ENCODE measurements around the gene SAMD1. TPM values are rescaled to one million over a fixed set of nuclear protein-coding genes. Genes with fewer than 3 reads are reported as not detected.

The SAMD1 gene
- total and polyA plus RNA-seq, 2 donors from 2014 or later = 23.3 to 28.3 TPM

GRCh38 chr19:14111486-14111885 lies 20.9 kb upstream of the SAMD1 start:
- no peak for TF ChIP-seq CTCF (IDR thresholded peaks at IDR 0.05; ENCODE audit: borderline replicate concordance, extremely low read depth, insufficient read depth)

GRCh38 chr19:14110650-14111049 lies 20.1 kb upstream of the SAMD1 start:
- Histone ChIP-seq H3K27ac (ENCODE audit: low read depth in 2 of 2, low read length in 2 of 2) (no peak overlapping the region), H3K4me3 (ENCODE audit: low read length in 3 of 3) (no peak overlapping the region), H3K9me3 (ENCODE audit: control insufficient read depth in 2 of 3, insufficient read depth in 1 of 3, low read length in 3 of 3) (no peaks in the 10 kb centered on the region), H3K4me1 (ENCODE audit: control insufficient read depth in 2 of 3, insufficient read depth in 2 of 3, low read depth in 1 of 3, low read length in 3 of 3) (peaks cover 0 to 24% (median 12%) of the 10 kb centered on the region in 3 donors), H3K27me3 (ENCODE audit: control insufficient read depth, insufficient read depth, low read length) (no peaks in the 10 kb centered on the region), H3K36me3 (ENCODE audit: control insufficient read depth in 2 of 3, insufficient read depth in 3 of 3, low read length in 3 of 3) (peaks cover 0 to 4% (median 2%) of the 10 kb centered on the region in 3 donors), H3K9ac (ENCODE audit: low read length in 3 of 3) (no peak overlapping the region)
- TF ChIP-seq CTCF (IDR thresholded peaks at IDR 0.05; ENCODE audit: borderline replicate concordance, extremely low read depth, insufficient read depth) = no peak
- DNase-seq (no peak), FAIRE-seq (no peak)
- intact Hi-C loops (cut with DNase I) = no loop called here

More at GRCh38 chr19:14111486-14111885, 20.9 kb upstream of the SAMD1 start:
- Histone ChIP-seq H3K9ac (ENCODE audit: low read length in 3 of 3) (no peak overlapping the region), H3K27me3 (ENCODE audit: control insufficient read depth, insufficient read depth, low read length) (no peaks in the 10 kb centered on the region), H3K36me3 (ENCODE audit: control insufficient read depth in 2 of 3, insufficient read depth in 3 of 3, low read length in 3 of 3) (peaks cover 0 to 2% (median 0%) of the 10 kb centered on the region in 3 donors), H3K27ac (ENCODE audit: low read depth in 2 of 2, low read length in 2 of 2) (no peak overlapping the region), H3K4me1 (ENCODE audit: control insufficient read depth in 2 of 3, insufficient read depth in 2 of 3, low read depth in 1 of 3, low read length in 3 of 3) (peaks cover 0 to 32% (median 18%) of the 10 kb centered on the region in 3 donors), H3K9me3 (ENCODE audit: control insufficient read depth in 2 of 3, insufficient read depth in 1 of 3, low read length in 3 of 3) (no peaks in the 10 kb centered on the region), H3K4me3 (ENCODE audit: low read length in 3 of 3) (no peak overlapping the region)
- FAIRE-seq (no peak), DNase-seq (no peak)
- intact Hi-C loops (cut with DNase I) = no loop called here

GRCh38 chr19:14107581-14108461 lies 17.3 kb upstream of the SAMD1 start:
- Histone ChIP-seq H3K27ac (ENCODE audit: low read depth in 2 of 2, low read length in 2 of 2) (no peak overlapping the region), H3K9me3 (ENCODE audit: control insufficient read depth in 2 of 3, insufficient read depth in 1 of 3, low read length in 3 of 3) (no peaks in the 10 kb centered on the region), H3K4me1 (ENCODE audit: control insufficient read depth in 2 of 3, insufficient read depth in 2 of 3, low read depth in 1 of 3, low read length in 3 of 3) (peaks cover 0 to 11% (median 5%) of the 10 kb centered on the region in 3 donors), H3K9ac (ENCODE audit: low read length in 3 of 3) (no peak overlapping the region), H3K36me3 (ENCODE audit: control insufficient read depth in 2 of 3, insufficient read depth in 3 of 3, low read length in 3 of 3) (peaks cover 0 to 19% (median 7%) of the 10 kb centered on the region in 3 donors), H3K27me3 (ENCODE audit: control insufficient read depth, insufficient read depth, low read length) (no peaks in the 10 kb centered on the region), H3K4me3 (ENCODE audit: low read length in 3 of 3) (no peak overlapping the region)
- intact Hi-C loops (cut with DNase I) = no loop called here
- DNase-seq (no peak), FAIRE-seq (no peak)
- TF ChIP-seq CTCF (IDR thresholded peaks at IDR 0.05; ENCODE audit: borderline replicate concordance, extremely low read depth, insufficient read depth) = no peak
